Measurements from ENCODE around the gene IFNA14.
"Not testable (repeated sequence)": the region's sequence is repeated elsewhere in the genome, so short reads cannot be mapped to it uniquely, and the experiment has no call there.

The IFNA14 gene

GRCh38 chr9:21213411-21214326, 26.1 kb downstream of the IFNA14 start:
- peak; percentile 5 for DNase-seq (ENCODE audit: low read depth)

- not testable (repeated sequence) for DNase-seq (ENCODE audit: low read depth)
Observed at GRCh38 chr9:21212160-21212559, 27.6 kb downstream of the IFNA14 start.

GRCh38 chr9:21210782-21211181, 29.0 kb downstream of the IFNA14 start:
- DNase-seq (ENCODE audit: low read depth), result not testable (repeated sequence)

GRCh38 chr9:21210311-21210710, 29.5 kb downstream of the IFNA14 start:
- DNase-seq (ENCODE audit: low read depth), result no peak

- not testable (repeated sequence) for DNase-seq (ENCODE audit: low read depth)
Observed at GRCh38 chr9:21207043-21207442, 32.8 kb downstream of the IFNA14 start, which contains the start of gene IFNA10. Gene IFNA10, minus strand, starts transcription at chr9:21207143. Its CDS starts 46 bp downstream, at chr9:21207097.

GRCh38 chr9:21205204-21205603, 34.6 kb downstream of the IFNA14 start:
- DNase-seq (ENCODE audit: low read depth), result no peak

- DNase-seq (ENCODE audit: low read depth), result not testable (repeated sequence)
Observed at GRCh38 chr9:21202105-21202504, 37.7 kb downstream of the IFNA14 start, which contains the start of gene IFNA7. Gene IFNA7, minus strand, starts transcription at chr9:21202205. Its CDS starts 40 bp downstream, at chr9:21202165.

GRCh38 chr9:21194867-21195776, 44.7 kb downstream of the IFNA14 start:
- DNase-seq (ENCODE audit: low read depth), result peak; percentile 18

Data from EH (cell line).